GM23248 (cell line): ENCODE results near the gene RNF150. TPM values are rescaled to one million over a fixed set of nuclear protein-coding genes. Genes with fewer than 3 reads are reported as not detected.

ENCODE experiments used
- DNase-seq: peaks from one replicate; pipeline ENCODE4 v3.0.0-alpha.2; 2015
- H2AFZ ChIP-seq: fragments of 200-600 bp; sonication (generic); 2 replicates; pipeline ENCODE4 v1.6.1; 2016; ENCODE audit warnings: antibody characterized with exemption
- H3F3A ChIP-seq: fragments of 200-600 bp; sonication (generic); 2 replicates; pipeline ENCODE4 v1.6.1; 2016; ENCODE audit warnings: mild to moderate bottlenecking, antibody characterized with exemption, mixed run types; ENCODE audit not compliant: insufficient read depth
- H3K27ac ChIP-seq: fragments of 200-600 bp; sonication (generic); 2 replicates; pipeline ENCODE4 v1.5.1; 2016; ENCODE audit warnings: mild to moderate bottlenecking
- H3K27me3 ChIP-seq: fragments of 200-600 bp; sonication (generic); replicated peaks from 2 replicates; pipeline ENCODE4 v1.6.1; 2016; ENCODE audit warnings: mild to moderate bottlenecking; ENCODE audit not compliant: insufficient read depth
- H3K36me3 ChIP-seq: fragments of 200-600 bp; sonication (generic); 2 replicates; pipeline ENCODE4 v1.6.1; 2016; ENCODE audit warnings: low read depth, mild to moderate bottlenecking
- H3K4me1 ChIP-seq: fragments of 200-600 bp; sonication (generic); 2 replicates; pipeline ENCODE4 v1.6.1; 2016; ENCODE audit warnings: mild to moderate bottlenecking; ENCODE audit not compliant: insufficient read depth
- H3K4me2 ChIP-seq: fragments of 200-600 bp; sonication (generic); one replicate; pipeline ENCODE4 v1.6.1; 2016; ENCODE audit warnings: mild to moderate bottlenecking; ENCODE audit not compliant: unreplicated experiment
- H3K4me3 ChIP-seq: fragments of 200-600 bp; sonication (generic); 2 replicates; pipeline ENCODE4 v1.5.1; 2016; ENCODE audit warnings: mild to moderate bottlenecking
- H3K79me2 ChIP-seq: fragments of 200-600 bp; sonication (generic); 2 replicates; pipeline ENCODE4 v1.6.1; 2016; ENCODE audit warnings: mild to moderate bottlenecking; ENCODE audit not compliant: insufficient read depth
- H3K9ac ChIP-seq: fragments of 200-600 bp; sonication (generic); 2 replicates; pipeline ENCODE4 v1.6.1; 2016; ENCODE audit warnings: mild to moderate bottlenecking
- H3K9me2 ChIP-seq: fragments of 200-600 bp; sonication (generic); 2 replicates; pipeline ENCODE4 v1.6.1; 2016; ENCODE audit warnings: mixed run types, mild to moderate bottlenecking, moderate library complexity; ENCODE audit not compliant: insufficient read depth
- H3K9me3 ChIP-seq: fragments of 200-600 bp; sonication (generic); one replicate; pipeline ENCODE4 v1.6.1; 2017; ENCODE audit warnings: low read depth
- H4K20me1 ChIP-seq: fragments of 200-600 bp; sonication (generic); 2 replicates; pipeline ENCODE4 v1.6.0; 2016; ENCODE audit not compliant: insufficient read depth
- EZH2 ChIP-seq: fragments of 200-600 bp; sonication (generic); IDR thresholded peaks from 2 replicates; pipeline ENCODE4 v1.6.1; 2018; ENCODE audit warnings: antibody characterized with exemption, mild to moderate bottlenecking; ENCODE audit not compliant: insufficient read depth, poor library complexity, severe bottlenecking
- EZH2phosphoT487 ChIP-seq: fragments of 200-600 bp; sonication (generic); IDR thresholded peaks from 2 replicates; pipeline ENCODE4 v1.6.1; 2018; ENCODE audit warnings: antibody characterized with exemption, moderate library complexity, mild to moderate bottlenecking, low read depth; ENCODE audit not compliant: insufficient read depth
- WGBS, 2 experiments: methylation state at CpG; one replicate each; pipeline ENCODE4 v1.1.6; 2015 to 2017; ENCODE audit warnings: low lambda C conversion rate in 2 of 2, low coverage in 1 of 2; ENCODE audit errors: missing lambda C conversion rate in 2 of 2; 5-methylcytosine and 5-hydroxymethylcytosine counted together
- in situ Hi-C: fragments of 300-500 bp; cut with MboI; formaldehyde crosslinking; loops from 2 replicates; pipeline ENCODE4 v1.15.0; 2020
- polyA plus RNA-seq: library from polyadenylated mRNA; unstranded; fragments of >200 nt; fragmentation: Nextera tagmentation; extraction: Ambion mirVana; gene quantifications from 2 replicates; pipeline ENCODE4 v1.2.1, GENCODE V29; 2016
- total RNA-seq: library from RNA; depleted of rRNA; stranded (reverse); fragments of >200 nt; shearing (Covaris generic); gene quantifications from 2 replicates; pipeline ENCODE4 v1.2.3, GENCODE V29; 2014

Gene RNF150
- total and polyA plus RNA-seq, 2 experiments from 2014 or later: 4.8 to 10.5 TPM

- H3K9me2 ChIP-seq: no peaks in the 10 kb centered on the region
- H3F3A ChIP-seq: no peaks in the 10 kb centered on the region
- H3K4me2 ChIP-seq: no peak overlapping the region
- H4K20me1 ChIP-seq: no peaks in the 10 kb centered on the region
- H3K4me1 ChIP-seq: no peaks in the 10 kb centered on the region
- in situ Hi-C loops: no loop called here
- no peaks in the 10 kb centered on the region for H3K36me3 ChIP-seq
- H3K4me3 ChIP-seq: no peak overlapping the region
- 79 to 88% methylated on average over 3 of the region's 3 CpGs for WGBS, 2 experiments
- no peaks in the 10 kb centered on the region for H3K27me3 ChIP-seq
- H3K9ac ChIP-seq: no peak overlapping the region
- no peak overlapping the region for H2AFZ ChIP-seq
- no peaks in the 10 kb centered on the region for H3K9me3 ChIP-seq
- no peak overlapping the region for H3K27ac ChIP-seq
- no peak for DNase-seq
- no peaks in the 10 kb centered on the region for H3K79me2 ChIP-seq
- TF ChIP-seq EZH2: no peak
- TF ChIP-seq EZH2phosphoT487: no peak
Observed at GRCh38 chr4:140867356-140867755, 265.9 kb downstream of the RNF150 start.

DNA sequence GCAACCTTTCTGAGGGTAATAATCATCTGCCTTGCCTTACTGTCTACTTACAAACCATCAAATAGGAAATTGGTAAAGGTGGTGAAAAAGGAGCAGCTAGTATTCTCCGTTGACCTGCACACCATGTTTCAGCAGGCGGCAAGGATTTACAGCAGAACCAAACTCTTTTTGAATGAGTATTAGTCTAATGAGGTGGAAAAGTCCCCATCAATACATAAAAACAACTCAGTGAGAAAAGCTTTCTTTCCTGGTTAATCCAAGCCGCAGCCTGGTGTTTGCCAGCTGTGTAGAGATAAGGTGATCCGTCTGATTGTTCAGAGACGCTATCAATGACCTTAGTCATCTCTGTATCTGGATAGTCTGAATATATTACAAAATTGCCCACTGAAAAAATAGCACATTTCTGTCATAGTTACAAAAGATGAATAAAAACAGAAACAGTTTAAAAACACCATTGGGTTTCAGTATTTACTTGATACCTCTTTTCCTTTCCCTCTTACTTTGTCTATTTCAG, 266.7 kb downstream of the RNF150 start:
- no peak for TF ChIP-seq EZH2phosphoT487
- TF ChIP-seq EZH2: no peak

DNA sequence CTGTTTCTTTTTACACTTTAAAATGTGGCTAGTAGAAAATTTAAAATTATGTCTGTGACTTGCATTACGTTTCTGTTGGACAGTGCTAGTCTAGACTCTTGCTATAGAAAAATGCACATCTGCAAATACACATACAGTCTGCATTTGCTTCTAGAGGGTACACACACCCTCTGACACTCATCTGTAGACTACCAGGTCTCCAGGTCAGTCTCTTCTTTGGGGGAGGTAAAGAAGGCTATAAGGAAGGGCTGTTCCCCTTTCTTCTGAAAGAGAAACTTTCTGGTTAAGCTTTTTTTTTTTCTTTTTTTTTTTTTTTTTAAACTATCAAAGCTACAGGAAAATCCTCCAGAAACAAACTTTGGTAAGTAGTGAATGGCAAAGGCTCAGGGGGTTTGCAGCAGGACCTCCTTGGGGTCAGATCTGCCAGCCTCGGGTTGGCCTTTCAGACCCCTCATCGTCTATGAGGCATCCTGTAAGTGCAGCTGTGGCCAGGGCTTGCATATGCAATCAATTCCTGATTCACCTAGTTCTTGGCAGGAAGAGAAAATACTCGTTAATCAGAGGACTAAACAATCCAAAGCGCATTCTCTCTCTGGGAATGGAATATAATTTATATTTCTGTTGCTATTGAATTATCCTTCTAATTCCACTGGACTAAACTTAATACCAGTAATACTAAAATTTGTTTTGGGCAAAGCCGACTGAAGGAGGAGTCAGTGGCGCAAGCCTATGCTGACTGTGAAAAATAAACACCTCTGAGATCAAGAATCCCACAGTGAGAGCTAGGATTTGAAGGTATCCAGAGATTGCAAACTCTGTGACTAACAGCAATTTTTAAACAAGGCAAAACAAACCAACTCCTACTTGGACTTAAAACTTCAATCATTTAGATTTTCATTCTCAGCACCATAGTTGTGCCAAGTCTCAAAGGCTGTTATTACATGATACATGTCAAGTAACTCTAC, 267.7 kb downstream of the RNF150 start:
- Histone ChIP-seq H3K9ac (no peak overlapping the region), H3F3A (no peaks in the 10 kb centered on the region), H3K4me3 (no peak overlapping the region), H3K9me3 (no peaks in the 10 kb centered on the region), H3K4me1 (no peaks in the 10 kb centered on the region), H4K20me1 (no peaks in the 10 kb centered on the region), H3K36me3 (no peaks in the 10 kb centered on the region), H3K4me2 (no peak overlapping the region), H2AFZ (no peak overlapping the region), H3K79me2 (no peaks in the 10 kb centered on the region), H3K27me3 (no peaks in the 10 kb centered on the region), H3K27ac (no peak overlapping the region), H3K9me2 (no peaks in the 10 kb centered on the region)
- in situ Hi-C loops: no loop called here
- WGBS, 2 experiments: 79% methylated on average over 7 of the region's 7 CpGs
- DNase-seq: no peak
- no peak for TF ChIP-seq EZH2
- no peak for TF ChIP-seq EZH2phosphoT487

More for the DNA sequence above, 266.7 kb downstream of the RNF150 start:
- WGBS, 2 experiments: 96% methylated on average over 5 of the region's 5 CpGs
- H3K4me2 ChIP-seq: no peak overlapping the region
- no peaks in the 10 kb centered on the region for H4K20me1 ChIP-seq
- no peaks in the 10 kb centered on the region for H3K4me1 ChIP-seq
- H3K9me2 ChIP-seq: no peaks in the 10 kb centered on the region
- H3K9ac ChIP-seq: no peak overlapping the region
- DNase-seq: no peak
- H3F3A ChIP-seq: no peaks in the 10 kb centered on the region
- H3K4me3 ChIP-seq: no peak overlapping the region
- H3K9me3 ChIP-seq: no peaks in the 10 kb centered on the region
- H3K27ac ChIP-seq: no peak overlapping the region
- in situ Hi-C loops: no loop called here
- H3K79me2 ChIP-seq: no peaks in the 10 kb centered on the region
- H2AFZ ChIP-seq: no peak overlapping the region
- no peaks in the 10 kb centered on the region for H3K27me3 ChIP-seq
- H3K36me3 ChIP-seq: no peaks in the 10 kb centered on the region

- in situ Hi-C loops: loop anchor here (5.0 kb wide), 1 partner anchor 269 kb away; the partner anchor contains the start of gene RNF150
- no peak overlapping the region for H3K4me3 ChIP-seq
Observed at GRCh38 chr4:140863197-140863596, 270.1 kb downstream of the RNF150 start.

More at GRCh38 chr4:140863197-140863596, 270.1 kb downstream of the RNF150 start:
- TF ChIP-seq EZH2 (no peak), EZH2phosphoT487 (no peak)
- WGBS, 2 experiments: 88% methylated on average over 2 of the region's 2 CpGs
- Histone ChIP-seq H3K36me3 (no peaks in the 10 kb centered on the region), H3K4me2 (no peak overlapping the region), H3F3A (no peaks in the 10 kb centered on the region), H3K9ac (no peak overlapping the region), H3K79me2 (no peaks in the 10 kb centered on the region), H3K9me3 (no peaks in the 10 kb centered on the region), H3K27me3 (no peaks in the 10 kb centered on the region), H3K27ac (no peak overlapping the region), H2AFZ (no peak overlapping the region), H3K9me2 (no peaks in the 10 kb centered on the region), H4K20me1 (no peaks in the 10 kb centered on the region), H3K4me1 (no peaks in the 10 kb centered on the region)
- no peak for DNase-seq
